ENCODE results near the gene ALAD. TPM values are rescaled to one million over a fixed set of nuclear protein-coding genes. Genes with fewer than 3 reads are reported as not detected.
"Not testable (repeated sequence)": the region's sequence is repeated elsewhere in the genome, so short reads cannot be mapped to it uniquely, and the experiment has no call there.

Gene ALAD
- total RNA-seq, 3 donors from 2014 or later: 17.9 to 18.4 (median 18.2) TPM

GRCh38 chr9:113372059-113372458 lies 29.0 kb downstream of the ALAD start:
- H3K36me3 Mint-ChIP-seq (ENCODE audit: insufficient read depth): peaks cover 4% of the 10 kb centered on the region

GRCh38 chr9:113370806-113371325 lies 30.2 kb downstream of the ALAD start:
- no peaks in the 10 kb centered on the region for H3K9me3 Mint-ChIP-seq

More at GRCh38 chr9:113372059-113372458, 29.0 kb downstream of the ALAD start:
- DNase-seq (no peak), ATAC-seq (no peak)
- H3K27me3 Mint-ChIP-seq (ENCODE audit: low read depth): peaks cover 9% of the 10 kb centered on the region
- H3K4me3 Mint-ChIP-seq: no peak overlapping the region
- H3K9me3 Mint-ChIP-seq: no peaks in the 10 kb centered on the region
- peaks cover 8% of the 10 kb centered on the region for H3K4me1 Mint-ChIP-seq (ENCODE audit: low read depth)

GRCh38 chr9:113369855-113370140 lies 31.3 kb downstream of the ALAD start:
- no peaks in the 10 kb centered on the region for H3K4me1 Mint-ChIP-seq (ENCODE audit: low read depth)
- no peak overlapping the region for H3K4me3 Mint-ChIP-seq
- H3K36me3 Mint-ChIP-seq (ENCODE audit: insufficient read depth): peaks cover 4% of the 10 kb centered on the region
- H3K9me3 Mint-ChIP-seq: no peaks in the 10 kb centered on the region
- DNase-seq (no peak), ATAC-seq (no peak)
- peaks cover under 1% of the 10 kb centered on the region for H3K27me3 Mint-ChIP-seq (ENCODE audit: low read depth)

More at GRCh38 chr9:113370806-113371325, 30.2 kb downstream of the ALAD start:
- Mint-ChIP-seq H3K27me3 (ENCODE audit: low read depth) (peaks cover 9% of the 10 kb centered on the region), H3K4me3 (no peak overlapping the region), H3K36me3 (ENCODE audit: insufficient read depth) (peaks cover 4% of the 10 kb centered on the region), H3K4me1 (ENCODE audit: low read depth) (peaks cover 8% of the 10 kb centered on the region)
- no peak for ATAC-seq
- DNase-seq: no peak

- no peak overlapping the region for H3K4me3 Mint-ChIP-seq
- peaks cover 4% of the 10 kb centered on the region for H3K36me3 Mint-ChIP-seq (ENCODE audit: insufficient read depth)
- no peaks in the 10 kb centered on the region for H3K27me3 Mint-ChIP-seq (ENCODE audit: low read depth)
- ATAC-seq (no peak), DNase-seq (no peak)
- no peaks in the 10 kb centered on the region for H3K4me1 Mint-ChIP-seq (ENCODE audit: low read depth)
- H3K9me3 Mint-ChIP-seq: no peaks in the 10 kb centered on the region
Measured at GRCh38 chr9:113368982-113369854, 31.9 kb downstream of the ALAD start.

- H3K27me3 Mint-ChIP-seq (ENCODE audit: low read depth): no peaks in the 10 kb centered on the region
- DNase-seq (no peak), ATAC-seq (no peak)
Measured at GRCh38 chr9:113368348-113368981, 32.6 kb downstream of the ALAD start.

GRCh38 chr9:113365652-113366051 lies 35.4 kb downstream of the ALAD start:
- DNase-seq; H3K36me3 Mint-ChIP-seq (ENCODE audit: insufficient read depth); H3K4me3 Mint-ChIP-seq; H3K27me3 Mint-ChIP-seq (ENCODE audit: low read depth); H3K9me3 Mint-ChIP-seq; ATAC-seq; H3K4me1 Mint-ChIP-seq (ENCODE audit: low read depth): not testable (repeated sequence)

More at GRCh38 chr9:113368348-113368981, 32.6 kb downstream of the ALAD start:
- Mint-ChIP-seq H3K4me1 (ENCODE audit: low read depth) (no peaks in the 10 kb centered on the region), H3K4me3 (no peak overlapping the region), H3K36me3 (ENCODE audit: insufficient read depth) (peaks cover 4% of the 10 kb centered on the region), H3K9me3 (no peaks in the 10 kb centered on the region)

GRCh38 chr9:113364951-113365350 lies 36.1 kb downstream of the ALAD start:
- H3K9me3 Mint-ChIP-seq: no peaks in the 10 kb centered on the region
- H3K36me3 Mint-ChIP-seq (ENCODE audit: insufficient read depth): no peaks in the 10 kb centered on the region
- peaks cover 2% of the 10 kb centered on the region for H3K27me3 Mint-ChIP-seq (ENCODE audit: low read depth)
- no peak for DNase-seq
- ATAC-seq: no peak
- no peak overlapping the region for H3K4me3 Mint-ChIP-seq
- H3K4me1 Mint-ChIP-seq (ENCODE audit: low read depth): peaks cover 6% of the 10 kb centered on the region

GRCh38 chr9:113363336-113363735 lies 37.7 kb downstream of the ALAD start:
- no peaks in the 10 kb centered on the region for H3K36me3 Mint-ChIP-seq (ENCODE audit: insufficient read depth)
- peaks cover 2% of the 10 kb centered on the region for H3K27me3 Mint-ChIP-seq (ENCODE audit: low read depth)
- no peaks in the 10 kb centered on the region for H3K9me3 Mint-ChIP-seq
- no peak overlapping the region for H3K4me3 Mint-ChIP-seq
- H3K4me1 Mint-ChIP-seq (ENCODE audit: low read depth): peaks cover 6% of the 10 kb centered on the region
- ATAC-seq (no peak), DNase-seq (no peak)

GRCh38 chr9:113361304-113362018 lies 39.6 kb downstream of the ALAD start:
- DNase-seq (no peak), ATAC-seq (peak; percentile 84 to 86)
- Mint-ChIP-seq H3K4me3 (no peak overlapping the region), H3K27me3 (ENCODE audit: low read depth) (peaks cover 3% of the 10 kb centered on the region), H3K36me3 (ENCODE audit: insufficient read depth) (no peaks in the 10 kb centered on the region), H3K4me1 (ENCODE audit: low read depth) (peaks cover 6% of the 10 kb centered on the region), H3K9me3 (no peaks in the 10 kb centered on the region)

- ATAC-seq (no peak), DNase-seq (no peak)
- Mint-ChIP-seq H3K9me3 (no peaks in the 10 kb centered on the region), H3K27me3 (ENCODE audit: low read depth) (peaks cover 3% of the 10 kb centered on the region), H3K4me3 (no peak overlapping the region), H3K36me3 (ENCODE audit: insufficient read depth) (no peaks in the 10 kb centered on the region), H3K4me1 (ENCODE audit: low read depth) (peaks cover 6% of the 10 kb centered on the region)
Measured at GRCh38 chr9:113360242-113360842, 40.7 kb downstream of the ALAD start.

- Mint-ChIP-seq H3K4me1 (ENCODE audit: low read depth) (peaks cover 6% of the 10 kb centered on the region), H3K27me3 (ENCODE audit: low read depth) (peaks cover 3% of the 10 kb centered on the region), H3K36me3 (ENCODE audit: insufficient read depth) (no peaks in the 10 kb centered on the region), H3K9me3 (no peaks in the 10 kb centered on the region), H3K4me3 (no peak overlapping the region)
- ATAC-seq: no peak
- no peak for DNase-seq
Measured at GRCh38 chr9:113359385-113359784, 41.7 kb downstream of the ALAD start.

- no peak for ATAC-seq
- Mint-ChIP-seq H3K27me3 (ENCODE audit: low read depth) (peaks cover 17% of the 10 kb centered on the region), H3K9me3 (no peaks in the 10 kb centered on the region), H3K4me1 (ENCODE audit: low read depth) (peaks cover 4% of the 10 kb centered on the region), H3K36me3 (ENCODE audit: insufficient read depth) (no peaks in the 10 kb centered on the region), H3K4me3 (no peak overlapping the region)
- no peak for DNase-seq
Measured at GRCh38 chr9:113356686-113357292, 44.3 kb downstream of the ALAD start.

GRCh38 chr9:113355040-113355596 lies 46.0 kb downstream of the ALAD start:
- H3K4me1 Mint-ChIP-seq (ENCODE audit: low read depth): peaks cover 14% of the 10 kb centered on the region
- no peaks in the 10 kb centered on the region for H3K9me3 Mint-ChIP-seq
- no peak for DNase-seq

More at GRCh38 chr9:113355040-113355596, 46.0 kb downstream of the ALAD start:
- H3K4me3 Mint-ChIP-seq: no peak overlapping the region
- H3K27me3 Mint-ChIP-seq (ENCODE audit: low read depth): peaks cover 29% of the 10 kb centered on the region
- no peak for ATAC-seq
- no peaks in the 10 kb centered on the region for H3K36me3 Mint-ChIP-seq (ENCODE audit: insufficient read depth)

Data from activated T-cell treated with anti-CD3 and anti-CD28 coated beads, Interleukin-2, amount 50 U/mL, for 4 hours (primary cell).